B cell (primary cell): ENCODE measurements around the gene CTIF. TPM values are rescaled to one million over a fixed set of nuclear protein-coding genes. Genes with fewer than 3 reads are reported as not detected.

Experiments
- ATAC-seq: fragments of 200-7000 bp; cut with Tn5 transposase; one replicate; pipeline ENCODE4 v1.10.0; 2021; ENCODE audit warnings: low read depth, mild to moderate bottlenecking, moderate number of reproducible peaks, moderate library complexity
- CTCF ChIA-PET: fragments of 350-600 bp; sonication (Branson Sonifier 250); formaldehyde crosslinking; loops from one replicate; lab custom pipeline; 2021; ENCODE audit warnings: antibody characterized with exemption, inconsistent platforms; lab: Charles Lee
- POLR2A ChIA-PET: fragments of 350-600 bp; sonication (Branson Sonifier 250); formaldehyde crosslinking; loops from one replicate; lab custom pipeline; 2021; ENCODE audit warnings: antibody characterized with exemption; lab: Charles Lee
- DNase-seq: peaks from one replicate; pipeline ENCODE4 v3.0.0; 2013
- H2AFZ ChIP-seq: 2 replicates; pipeline ENCODE4 v1.6.1; 2012; ENCODE audit warnings: mild to moderate bottlenecking, low read depth, low read length; ENCODE audit not compliant: insufficient read depth, poor library complexity, severe bottlenecking
- H3K27ac ChIP-seq, 2 donors: 1 replicate in 1 of 2; 2 replicates in 1 of 2; pipeline ENCODE4 v1.5.1; 2012 to 2013; ENCODE audit warnings: low read length in 2 of 2, mild to moderate bottlenecking in 2 of 2, moderate library complexity in 1 of 2
- H3K27me3 ChIP-seq, 4 experiments: fragments of 200-600 bp in 1 of 4; sonication (generic) in 1 of 4; replicated peaks in 1 of 4; 1 replicate in 2 of 4; 2 replicates in 2 of 4; pipeline versions ENCODE4 v1.6.1 to v1.7.0; 2013 to 2016; ENCODE audit warnings: low read length in 3 of 4, mild to moderate bottlenecking in 2 of 4, mixed read lengths in 1 of 4, moderate library complexity in 1 of 4; ENCODE audit not compliant: insufficient read depth in 4 of 4, control insufficient read depth in 3 of 4; ENCODE audit errors: control extremely low read depth in 1 of 4
- H3K36me3 ChIP-seq, 2 experiments: replicated peaks in 1 of 2; 1 replicate in 1 of 2; 2 replicates in 1 of 2; pipeline versions ENCODE4 v1.6.1 to v1.7.1; 2013; ENCODE audit warnings: low read length in 1 of 2; ENCODE audit not compliant: insufficient read depth in 2 of 2, control insufficient read depth in 1 of 2; ENCODE audit errors: control extremely low read depth in 1 of 2, extremely low read depth in 1 of 2
- H3K4me1 ChIP-seq, 2 donors: fragments of 200-600 bp in 1 of 2; sonication (generic) in 1 of 2; 1 replicate in 1 of 2; 2 replicates in 1 of 2; pipeline versions ENCODE4 v1.5.1 to v1.6.1; 2013 to 2017; ENCODE audit warnings: low read length in 2 of 2; ENCODE audit not compliant: control insufficient read depth in 2 of 2, insufficient read depth in 2 of 2
- H3K4me2 ChIP-seq: replicated peaks from 2 replicates; pipeline ENCODE3; 2012; ENCODE audit warnings: mild to moderate bottlenecking, low read depth, low read length; ENCODE audit not compliant: poor library complexity, severe bottlenecking
- H3K4me3 ChIP-seq, 5 experiments: fragments of 200-600 bp in 1 of 5; sonication (generic) in 1 of 5; 1 replicate in 3 of 5; 2 replicates in 2 of 5; pipeline versions ENCODE4 v1.5.1 to v1.7.0; 2011 to 2016; ENCODE audit warnings: low read length in 4 of 5, mild to moderate bottlenecking in 4 of 5, low read depth in 2 of 5, control low read depth in 1 of 5, moderate library complexity in 1 of 5; ENCODE audit not compliant: insufficient read depth in 1 of 5; ENCODE audit errors: control extremely low read depth in 1 of 5, extremely low read depth in 1 of 5
- H3K79me2 ChIP-seq: fragments of 200-600 bp; sonication (generic); one replicate; pipeline ENCODE4 v1.6.0; 2016; ENCODE audit warnings: low read length; ENCODE audit not compliant: control insufficient read depth, insufficient read depth
- H3K9ac ChIP-seq: fragments of 200-600 bp; sonication (generic); 2 replicates; pipeline ENCODE4 v1.6.1; 2017; ENCODE audit warnings: mild to moderate bottlenecking, low read length, moderate library complexity
- H3K9me3 ChIP-seq, 3 donors: one replicate each; pipeline versions ENCODE4 v1.6.1 to v1.7.1; 2013; ENCODE audit warnings: low read length in 2 of 3; ENCODE audit not compliant: control insufficient read depth in 2 of 3, insufficient read depth in 1 of 3; ENCODE audit errors: control extremely low read depth in 1 of 3
- H4K20me1 ChIP-seq: 2 replicates; pipeline ENCODE4 v1.6.0; 2012; ENCODE audit warnings: mild to moderate bottlenecking, low read length; ENCODE audit not compliant: insufficient read depth, control insufficient read depth, poor library complexity, severe bottlenecking
- H3K27ac Mint-ChIP-seq: one replicate; pipeline ENCODE4 v1.8.0; 2021; ENCODE audit warnings: mixed read lengths
- H3K27me3 Mint-ChIP-seq: one replicate; pipeline ENCODE4 v1.8.0; 2021; ENCODE audit warnings: mixed read lengths
- H3K4me1 Mint-ChIP-seq: one replicate; pipeline ENCODE4 v1.8.0; 2021; ENCODE audit warnings: mixed read lengths
- H3K4me3 Mint-ChIP-seq: one replicate; pipeline ENCODE4 v1.8.0; 2021; ENCODE audit warnings: mixed read lengths
- H3K9me3 Mint-ChIP-seq: one replicate; pipeline ENCODE4 v1.8.0; 2022; ENCODE audit warnings: mixed read lengths; ENCODE audit not compliant: insufficient read depth
- EZH2 ChIP-seq: IDR thresholded peaks from 2 replicates; pipeline ENCODE4 v1.6.1; 2012; ENCODE audit warnings: borderline replicate concordance, low read depth, mild to moderate bottlenecking, moderate library complexity, low read length; ENCODE audit not compliant: insufficient read depth, poor library complexity, severe bottlenecking
- WGBS: methylation state at CpG from one replicate; pipeline ENCODE4 v1.1.5; 2013; ENCODE audit warnings: missing lambda C conversion rate; ENCODE audit not compliant: insufficient coverage; 5-methylcytosine and 5-hydroxymethylcytosine counted together
- intact Hi-C: fragments of 100-400 bp; cut with micrococcal nuclease; formaldehyde crosslinking; loops from one replicate; pipeline ENCODE4 v1.10.0; 2022
- polyA plus RNA-seq: library from polyadenylated mRNA; depleted of rRNA; stranded (reverse); fragments of >200 nt; gene quantifications from 2 replicates; pipeline ENCODE4 v1.2.3, GENCODE V29; 2012
- total RNA-seq, 2 donors: library from RNA; stranded (reverse); fragments of 120-200 nt in 1 of 2; gene quantifications; 1 replicate in 1 of 2; 2 replicates in 1 of 2; pipeline versions ENCODE4 v1.2.3 to v1.2.4, GENCODE V29; 2013 to 2022
- TF ChIP-seq, protein P1 (sequence below): fragments of 200-600 bp; IDR thresholded peaks from one replicate; pipeline ENCODE4 v1.8.0; 2022; ENCODE audit warnings: antibody characterized with exemption, mild to moderate bottlenecking

The CTIF gene
- total and polyA plus RNA-seq, 2 donors (not counting 1 experiment from before 2014, with no cell fraction given), result 3.6 to 16.2 TPM

DNA sequence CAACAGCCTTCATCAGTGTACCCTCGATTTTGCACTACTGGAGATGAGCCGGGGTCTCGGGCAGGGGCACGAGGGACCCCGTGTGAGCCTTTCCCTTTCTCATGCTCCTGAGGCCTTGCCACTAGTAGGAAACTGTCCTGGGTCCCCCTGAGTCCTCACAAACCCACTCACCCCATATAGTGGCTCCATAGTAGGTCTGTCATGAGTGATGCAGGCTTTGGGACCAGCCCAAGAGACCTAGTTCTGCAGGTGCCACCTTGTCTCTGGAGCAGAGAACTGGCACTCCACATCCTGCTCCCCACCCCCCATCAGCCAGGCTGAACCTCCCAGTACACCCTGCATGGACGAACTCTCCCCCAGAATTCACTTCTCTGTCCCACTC lies 224.9 kb downstream of the CTIF start:
- Histone ChIP-seq H3K9ac (no peak overlapping the region), H3K79me2 (no peaks in the 10 kb centered on the region), H3K36me3 (no peaks in the 10 kb centered on the region), H3K27me3 (no peaks in the 10 kb centered on the region), H3K4me2 (no peak overlapping the region), H4K20me1 (no peaks in the 10 kb centered on the region), H2AFZ (no peak overlapping the region), H3K4me1 (no peaks in the 10 kb centered on the region), H3K4me3 (no peak overlapping the region), H3K27ac (no peak overlapping the region), H3K9me3 (peaks cover 0 to 3% (median 0%) of the 10 kb centered on the region in 3 donors)
- ChIA-PET POLR2A (no interaction called here), CTCF (no interaction called here)
- ATAC-seq (no peak), DNase-seq (no peak)
- Mint-ChIP-seq H3K4me3 (no peak overlapping the region), H3K4me1 (no peaks in the 10 kb centered on the region), H3K27me3 (no peaks in the 10 kb centered on the region), H3K9me3 (no peaks in the 10 kb centered on the region), H3K27ac (no peak overlapping the region)
- no peak for TF ChIP-seq EZH2
- TF ChIP-seq, protein P1, sequence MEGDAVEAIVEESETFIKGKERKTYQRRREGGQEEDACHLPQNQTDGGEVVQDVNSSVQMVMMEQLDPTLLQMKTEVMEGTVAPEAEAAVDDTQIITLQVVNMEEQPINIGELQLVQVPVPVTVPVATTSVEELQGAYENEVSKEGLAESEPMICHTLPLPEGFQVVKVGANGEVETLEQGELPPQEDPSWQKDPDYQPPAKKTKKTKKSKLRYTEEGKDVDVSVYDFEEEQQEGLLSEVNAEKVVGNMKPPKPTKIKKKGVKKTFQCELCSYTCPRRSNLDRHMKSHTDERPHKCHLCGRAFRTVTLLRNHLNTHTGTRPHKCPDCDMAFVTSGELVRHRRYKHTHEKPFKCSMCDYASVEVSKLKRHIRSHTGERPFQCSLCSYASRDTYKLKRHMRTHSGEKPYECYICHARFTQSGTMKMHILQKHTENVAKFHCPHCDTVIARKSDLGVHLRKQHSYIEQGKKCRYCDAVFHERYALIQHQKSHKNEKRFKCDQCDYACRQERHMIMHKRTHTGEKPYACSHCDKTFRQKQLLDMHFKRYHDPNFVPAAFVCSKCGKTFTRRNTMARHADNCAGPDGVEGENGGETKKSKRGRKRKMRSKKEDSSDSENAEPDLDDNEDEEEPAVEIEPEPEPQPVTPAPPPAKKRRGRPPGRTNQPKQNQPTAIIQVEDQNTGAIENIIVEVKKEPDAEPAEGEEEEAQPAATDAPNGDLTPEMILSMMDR, result no peak
- intact Hi-C loops, result no loop called here
- 75% methylated on average over 2 of the region's 6 CpGs for WGBS

DNA sequence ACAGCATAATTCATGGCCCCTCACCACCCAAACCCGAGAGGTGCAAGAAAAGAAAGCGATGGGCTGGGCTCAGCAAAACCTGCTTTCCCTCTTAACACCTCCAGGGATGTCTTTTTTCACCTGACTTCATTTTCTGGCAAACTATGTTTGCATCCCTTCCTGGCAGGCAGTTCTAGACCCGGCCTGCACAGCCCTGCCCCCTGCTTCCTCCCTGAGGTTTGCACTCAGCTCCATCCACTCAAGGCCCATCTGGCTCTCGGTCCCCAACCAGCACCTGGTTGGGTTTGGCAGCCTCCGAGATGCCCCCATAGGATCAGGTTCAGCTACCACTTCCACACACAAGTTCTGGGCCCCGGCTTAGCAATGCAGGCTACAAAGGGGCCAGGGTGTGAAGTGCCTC lies 226.2 kb downstream of the CTIF start:
- no peak for DNase-seq
- peaks cover 0 to 4% (median 0%) of the 10 kb centered on the region in 3 donors for H3K9me3 ChIP-seq
- H3K4me3 Mint-ChIP-seq, result no peak overlapping the region
- no peak for TF ChIP-seq EZH2
- TF ChIP-seq, protein P1, result no peak
- no peak overlapping the region for H2AFZ ChIP-seq
- 44% methylated on average over 5 of the region's 6 CpGs for WGBS
- H3K9ac ChIP-seq, result no peak overlapping the region
- no peaks in the 10 kb centered on the region for H3K9me3 Mint-ChIP-seq
- H3K27me3 Mint-ChIP-seq, result no peaks in the 10 kb centered on the region
- no peak overlapping the region for H3K27ac ChIP-seq
- no peaks in the 10 kb centered on the region for H3K27me3 ChIP-seq
- intact Hi-C loops, result no loop called here
- no peak overlapping the region for H3K27ac Mint-ChIP-seq
- H3K79me2 ChIP-seq, result no peaks in the 10 kb centered on the region
- ChIA-PET CTCF (interaction anchor here (0.7 to 0.9 kb wide), 2 partner anchors 13 to 558 kb away, joined by 3 read pairs; no protein-coding TSS in a partner anchor), POLR2A (no interaction called here)
- ATAC-seq, result no peak
- no peaks in the 10 kb centered on the region for H3K36me3 ChIP-seq
- no peak overlapping the region for H3K4me2 ChIP-seq
- no peaks in the 10 kb centered on the region for H3K4me1 Mint-ChIP-seq
- no peaks in the 10 kb centered on the region for H4K20me1 ChIP-seq
- H3K4me1 ChIP-seq, result no peaks in the 10 kb centered on the region
- H3K4me3 ChIP-seq, result no peak overlapping the region
